NCI-H345 treated with DMSO at 0.1 percent for 48 hours (cell line): ENCODE measurements around the gene IRF2BP1.

ENCODE experiments used
- DNase-seq: peaks from one replicate; lab custom pipeline; 2025; ENCODE audit not compliant: unreplicated experiment; lab: John Stamatoyannopoulos, UW

IRF2BP1 gene

GRCh38 chr19:45863335-45863839 is 22.6 kb downstream of the IRF2BP1 start:
- no peak for DNase-seq

DNA sequence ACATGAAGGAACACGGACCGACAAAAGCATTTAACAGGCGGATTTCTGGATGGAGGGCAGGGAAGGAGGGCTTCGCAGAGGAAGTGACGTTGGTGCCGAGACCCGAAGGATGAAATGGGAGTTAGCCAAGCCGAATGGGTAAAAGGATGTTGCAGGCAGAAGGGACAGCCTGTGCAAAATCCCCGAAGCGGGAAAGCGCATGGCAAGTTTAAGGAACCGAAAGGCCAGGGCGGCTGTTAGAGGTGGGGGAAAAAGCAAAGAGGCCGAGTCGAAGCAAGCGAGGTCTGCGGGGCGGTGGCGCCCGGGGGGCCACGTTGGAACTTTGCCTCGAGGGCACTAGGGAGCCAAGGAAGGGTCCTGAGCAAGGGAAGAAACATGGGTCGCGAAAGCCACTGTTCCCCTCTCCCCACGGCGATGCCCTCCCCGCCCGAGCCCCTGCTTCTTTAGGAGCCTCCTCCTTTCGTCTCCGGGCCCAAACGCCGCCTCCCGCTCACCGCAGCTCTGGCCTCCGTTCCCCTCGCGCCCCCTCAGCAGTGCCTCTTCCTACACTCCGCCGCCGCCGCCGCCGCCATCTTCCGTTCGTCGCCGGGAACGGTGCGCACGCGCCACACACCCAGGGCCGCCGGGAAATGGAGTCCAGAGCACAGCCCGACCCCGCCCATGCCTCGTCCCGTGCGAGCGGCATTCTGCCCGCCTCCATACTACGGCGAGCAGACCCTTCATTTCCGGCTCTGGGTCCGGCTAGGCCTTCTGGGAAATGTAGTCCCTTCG is 23.2 kb downstream of the IRF2BP1 start, which contains the start of gene SYMPK:
SYMPK (minus strand) TSS at position 584 of the 771 bp plus-strand sequence. CDS start 8,652 bp downstream, outside the sequence.
- peak; percentile 91 for DNase-seq

GRCh38 chr19:45862271-45862563 is 23.7 kb downstream of the IRF2BP1 start:
- DNase-seq = no peak

DNA sequence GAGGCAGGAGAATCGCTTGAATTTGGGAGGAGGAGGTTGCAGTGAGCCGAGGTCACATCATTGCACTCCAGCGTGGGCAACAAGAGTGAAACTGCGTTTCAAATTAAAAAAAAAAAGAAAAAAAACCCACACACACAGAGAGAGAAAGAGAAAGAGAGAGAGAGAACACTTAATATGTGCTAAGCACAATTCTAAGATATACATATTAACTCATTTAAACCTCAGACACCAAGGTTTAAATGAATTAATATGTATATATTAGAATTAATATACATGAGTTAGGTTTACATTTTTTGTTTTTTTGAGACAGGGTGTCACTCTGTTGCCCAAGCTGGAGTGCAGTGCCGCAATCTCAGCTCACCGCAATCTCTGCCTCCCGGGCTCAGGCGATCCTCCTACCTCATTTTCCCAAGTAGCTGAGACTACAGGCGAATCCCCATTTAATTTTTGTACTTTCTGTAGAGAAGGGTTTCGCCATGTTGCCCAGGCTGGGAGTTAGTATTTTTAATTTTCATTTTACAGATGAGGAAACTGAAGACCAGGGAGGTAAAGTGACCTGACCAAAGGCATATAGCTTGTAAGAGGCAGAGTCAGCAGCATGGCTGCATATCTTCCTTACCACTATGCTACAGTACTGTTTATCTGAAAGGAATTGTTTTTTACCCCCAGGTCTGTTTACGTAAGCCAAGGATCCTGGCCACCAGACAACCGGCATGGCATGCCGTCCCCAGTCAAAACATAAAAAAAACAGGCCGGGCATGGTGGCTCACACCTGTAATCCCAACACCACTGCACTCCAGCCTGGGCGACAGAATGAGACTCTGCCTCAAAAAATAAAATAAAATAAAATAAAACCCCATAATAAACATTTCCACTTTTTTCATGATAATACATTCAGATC is 25.3 kb downstream of the IRF2BP1 start:
- no peak for DNase-seq

DNA sequence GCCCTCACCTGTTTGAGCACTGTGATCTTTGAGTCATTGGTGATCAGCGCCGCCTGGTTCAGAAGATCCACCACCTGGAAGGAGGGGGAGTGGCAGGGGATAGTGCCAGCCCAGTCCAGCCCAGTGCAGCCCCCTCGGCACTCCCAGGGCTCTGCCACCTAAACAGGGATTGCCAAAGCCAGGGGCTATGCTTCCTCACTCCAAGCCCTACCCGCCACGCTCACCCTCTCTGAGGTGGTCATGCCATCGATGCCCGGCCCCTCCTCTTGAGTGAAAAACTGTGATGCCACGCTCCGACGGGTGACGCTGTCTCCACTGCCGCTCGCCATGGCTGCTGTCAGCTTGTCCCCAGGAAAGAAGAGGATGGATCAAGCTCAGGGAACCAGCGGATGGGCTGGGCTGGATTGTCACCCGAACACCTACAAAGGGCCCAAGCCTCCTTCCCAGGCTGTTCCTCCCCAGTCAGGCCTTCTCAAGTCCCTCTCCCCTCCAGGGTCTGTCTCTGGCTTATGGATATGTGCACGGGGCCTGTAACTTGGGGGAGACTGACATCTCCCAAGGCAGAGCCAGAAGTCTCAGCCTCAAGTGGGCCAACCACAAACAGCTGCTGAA is 31.7 kb downstream of the IRF2BP1 start:
- DNase-seq = no peak

GRCh38 chr19:45852983-45853382 is 33.0 kb downstream of the IRF2BP1 start:
- no peak for DNase-seq

- no peak for DNase-seq
These were observed 33.7 kb downstream of the IRF2BP1 start for GRCh38 chr19:45852145-45852750.

GRCh38 chr19:45848922-45849321 is 37.0 kb downstream of the IRF2BP1 start:
- DNase-seq = no peak

- no peak for DNase-seq
These were observed 38.3 kb downstream of the IRF2BP1 start for GRCh38 chr19:45847663-45848062.

GRCh38 chr19:45842198-45842597 is 43.7 kb downstream of the IRF2BP1 start:
- no peak for DNase-seq

- no peak for DNase-seq
These were observed 51.0 kb downstream of the IRF2BP1 start for GRCh38 chr19:45834970-45835369.
